ENCODE results near the gene ALPI.
A peak's percentile ranks its signal among the peaks of the same experiment; 100 is the strongest.
"Not testable (repeated sequence)": the region's sequence is repeated elsewhere in the genome, so short reads cannot be mapped to it uniquely, and the experiment has no call there.

Gene ALPI

DNA sequence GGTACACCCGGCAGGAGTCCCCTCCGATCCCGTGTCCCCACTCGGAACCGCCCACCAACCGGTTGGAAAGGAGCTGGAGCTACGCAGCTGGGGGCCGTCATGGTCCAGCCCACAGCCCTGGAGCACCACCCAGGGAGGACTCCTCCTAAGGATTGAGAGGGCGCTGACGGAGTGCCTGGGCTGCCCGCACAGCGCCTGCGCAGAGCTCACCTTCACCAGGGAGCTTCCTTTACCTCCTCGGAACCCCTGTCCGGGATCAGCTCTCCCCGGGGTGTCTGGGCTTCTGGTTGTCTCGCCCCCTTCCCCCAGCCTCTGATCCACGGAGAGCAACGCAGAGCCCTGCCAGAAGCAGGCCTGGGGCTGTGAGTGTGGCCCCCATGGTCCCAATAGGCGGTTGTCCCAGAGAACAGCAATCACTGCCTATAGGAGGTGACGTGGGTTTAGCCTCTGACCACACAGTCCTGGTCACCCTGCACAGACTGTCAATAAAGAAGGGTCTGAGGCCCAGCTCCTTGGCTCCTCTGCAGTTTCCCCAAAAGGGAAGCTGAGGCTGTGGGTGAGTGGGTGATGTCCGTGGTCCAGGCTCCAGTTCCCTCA lies 34.7 kb upstream of the ALPI start:
- no peak for DNase-seq (ENCODE audit: low read depth)

DNA sequence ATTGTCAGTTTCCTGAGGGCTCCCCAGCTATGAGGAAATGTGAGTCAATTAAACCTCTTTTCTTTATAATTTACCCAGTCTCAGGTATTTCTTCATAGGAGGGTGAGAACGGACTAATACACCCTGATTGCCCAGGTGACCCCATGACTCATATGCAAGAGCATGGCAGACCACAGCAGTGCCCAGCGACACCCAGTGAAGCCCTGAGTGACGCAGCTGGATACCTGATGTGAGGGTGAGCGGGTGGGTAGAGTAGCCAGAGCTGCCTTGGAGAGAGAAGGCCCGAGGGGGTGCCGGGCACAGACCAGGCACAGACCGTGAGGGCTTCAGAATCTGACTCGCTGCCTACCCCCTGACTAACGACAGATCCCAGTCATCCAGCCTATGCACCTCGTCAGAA lies 33.9 kb upstream of the ALPI start:
- no peak for DNase-seq (ENCODE audit: low read depth)

DNA sequence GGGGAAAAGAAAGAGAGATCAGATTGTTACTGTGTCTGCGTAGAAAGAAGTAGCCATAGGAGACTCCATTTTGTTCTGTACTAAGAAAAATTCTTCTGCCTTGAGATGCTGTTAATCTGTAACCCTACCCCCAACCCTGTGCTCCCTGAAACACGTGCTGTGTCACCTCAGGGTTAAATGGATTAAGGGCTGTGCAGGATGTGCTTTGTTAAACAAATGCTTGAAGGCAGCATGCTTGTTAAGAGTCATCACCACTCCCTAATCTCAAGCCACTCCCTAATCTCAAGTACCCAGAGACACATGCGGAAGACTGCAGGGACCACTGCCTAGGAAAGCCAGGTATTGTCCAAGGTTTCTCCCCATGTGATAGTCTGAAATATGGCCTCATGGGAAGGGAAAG lies 33.0 kb upstream of the ALPI start:
- not testable (repeated sequence) for DNase-seq (ENCODE audit: low read depth)

DNA sequence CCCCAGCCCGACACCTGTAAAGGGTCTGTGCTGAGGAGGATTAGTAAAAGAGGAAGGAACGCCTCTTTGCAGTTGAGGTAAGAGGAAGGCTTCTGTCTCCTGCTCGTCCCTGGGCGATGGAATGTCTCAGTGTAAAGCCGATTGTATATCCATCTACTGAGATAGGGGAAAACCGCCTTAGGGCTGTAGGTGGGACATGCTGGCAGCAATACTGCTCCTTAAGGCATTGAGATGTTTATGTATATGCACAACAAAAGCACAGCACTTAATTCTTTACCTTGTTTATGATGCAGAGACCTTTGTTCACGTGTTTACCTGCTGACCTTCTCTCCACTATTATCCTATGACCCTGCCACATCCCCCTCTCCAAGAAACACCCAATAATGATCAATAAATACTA lies 32.5 kb upstream of the ALPI start:
- not testable (repeated sequence) for DNase-seq (ENCODE audit: low read depth)

- no peak for DNase-seq (ENCODE audit: low read depth)
Observed at GRCh38 chr2:232431705-232432590, 24.0 kb upstream of the ALPI start.

DNA sequence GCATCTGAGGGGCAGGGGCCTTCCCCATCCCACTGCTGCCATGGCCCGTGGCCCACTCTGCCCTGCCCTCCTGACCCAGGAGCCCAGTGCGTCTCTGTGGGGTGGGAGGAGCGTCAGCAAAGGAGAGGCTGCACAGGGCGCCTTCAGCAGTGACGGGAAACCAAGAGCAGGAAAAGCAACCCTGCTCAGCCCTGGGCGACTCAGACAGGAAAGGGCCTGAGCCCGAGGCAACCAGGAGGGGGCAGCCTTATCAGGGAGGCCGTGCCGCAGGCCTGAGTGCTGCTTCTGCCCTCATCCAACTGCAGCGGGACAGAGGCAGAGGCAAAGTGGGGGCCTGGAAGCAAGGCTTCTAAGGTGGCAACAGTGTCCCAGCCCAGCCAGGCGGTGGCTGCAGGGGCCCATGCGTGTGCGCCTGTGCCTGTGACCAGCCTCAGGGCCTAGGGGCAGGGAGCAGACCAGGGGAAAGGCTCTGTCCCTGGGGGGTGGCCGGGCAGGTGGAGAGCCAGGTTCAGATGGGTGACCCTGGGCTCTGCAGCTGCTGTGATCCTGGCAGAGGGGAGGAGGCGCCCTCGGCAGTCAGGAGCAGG lies 23.3 kb upstream of the ALPI start:
- DNase-seq (ENCODE audit: low read depth) = no peak

GRCh38 chr2:232433622-232434021 lies 22.3 kb upstream of the ALPI start:
- not testable (repeated sequence) for DNase-seq (ENCODE audit: low read depth)

- no peak for DNase-seq (ENCODE audit: low read depth)
Observed at GRCh38 chr2:232434091-232434490, 21.9 kb upstream of the ALPI start.

- no peak for DNase-seq (ENCODE audit: low read depth)
Observed at GRCh38 chr2:232434563-232435374, 21.2 kb upstream of the ALPI start.

- no peak for DNase-seq (ENCODE audit: low read depth)
Observed at GRCh38 chr2:232435375-232435648, 20.6 kb upstream of the ALPI start.

DNA sequence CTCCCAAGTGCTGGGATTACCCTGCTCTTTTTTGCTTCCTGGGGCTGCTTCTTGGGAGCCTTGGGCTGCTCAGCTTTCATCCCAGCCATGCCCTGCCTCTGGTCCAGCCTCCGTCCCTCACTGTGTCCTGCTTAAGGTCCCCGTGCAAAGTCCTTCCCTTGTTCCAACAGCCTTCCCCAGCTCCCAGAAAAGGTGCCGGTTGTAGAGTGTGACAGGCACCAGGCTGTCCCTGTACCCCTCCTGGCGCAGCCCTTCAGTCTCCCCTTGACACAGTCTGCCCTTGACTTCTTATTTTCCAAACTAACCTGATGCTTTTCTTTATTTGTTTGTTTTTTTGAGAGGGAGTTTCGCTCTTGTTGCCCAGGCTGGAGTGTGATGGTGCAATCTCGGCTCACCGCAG lies 20.1 kb upstream of the ALPI start:
- no peak for DNase-seq (ENCODE audit: low read depth)

- no peak for DNase-seq (ENCODE audit: low read depth)
Observed at GRCh38 chr2:232436381-232437194, 19.4 kb upstream of the ALPI start.

- no peak for DNase-seq (ENCODE audit: low read depth)
Observed at GRCh38 chr2:232437195-232437571, 18.8 kb upstream of the ALPI start.

DNA sequence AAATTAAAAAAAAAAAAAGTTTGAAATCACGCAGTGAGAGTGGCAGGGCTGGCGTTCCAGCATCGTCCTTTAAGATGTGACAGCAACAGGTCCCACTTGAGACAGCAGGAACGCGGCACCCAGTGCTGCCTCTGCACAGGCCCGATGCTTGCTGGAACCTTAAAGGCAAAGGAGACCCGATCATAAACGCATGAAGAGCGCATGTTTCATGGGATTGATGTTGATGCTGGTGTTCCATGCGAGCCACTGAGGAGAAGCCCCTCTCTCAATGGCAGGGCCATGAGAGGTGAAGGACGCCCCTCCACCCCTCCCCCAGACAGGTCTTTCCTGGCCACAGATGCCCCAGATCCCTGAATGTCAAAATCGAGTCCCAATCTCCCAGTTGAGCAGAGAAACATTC lies 17.9 kb upstream of the ALPI start:
- no peak for DNase-seq (ENCODE audit: low read depth)

DNA sequence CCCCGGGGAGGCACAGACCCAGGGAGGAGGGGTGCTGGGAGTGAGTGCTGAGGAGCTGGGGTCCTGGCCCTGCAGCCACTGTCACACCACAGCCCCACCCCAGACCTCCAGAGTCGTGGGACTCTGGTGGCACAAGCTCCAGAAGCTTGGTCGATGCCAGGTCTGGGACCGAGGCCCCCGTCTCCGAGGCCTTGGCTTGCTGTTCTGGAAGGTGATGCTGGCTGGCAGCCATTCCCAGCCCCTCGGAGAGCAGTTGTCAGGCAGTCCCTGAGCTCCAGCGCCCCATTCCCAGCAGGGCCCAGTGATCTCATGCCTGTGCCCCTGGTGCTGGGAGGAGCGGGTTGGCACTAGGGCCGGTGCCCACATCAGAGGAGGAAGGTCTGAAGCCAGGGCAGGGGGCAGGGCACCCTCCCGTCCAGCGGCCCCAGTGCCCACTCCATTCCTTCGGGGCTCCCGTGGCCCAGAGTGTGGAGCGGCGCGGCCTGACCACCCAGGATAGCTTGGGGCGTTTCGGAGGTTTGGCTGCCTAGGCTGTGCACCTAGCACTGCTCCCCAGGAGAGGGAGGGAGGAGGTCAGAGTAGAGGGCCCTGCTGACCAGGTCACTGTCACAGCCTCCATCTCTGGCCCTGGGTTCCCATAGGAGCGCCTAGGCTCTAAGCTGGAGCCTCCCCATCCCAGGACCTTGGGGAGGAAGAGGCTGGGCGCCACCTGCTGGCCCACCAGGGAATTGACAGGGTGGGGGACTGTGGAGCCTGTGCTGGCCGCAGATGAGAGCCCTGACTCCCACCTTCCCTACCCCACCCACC lies 16.8 kb upstream of the ALPI start:
- DNase-seq (ENCODE audit: low read depth) = no peak

- DNase-seq (ENCODE audit: low read depth) = no peak
Observed at GRCh38 chr2:232439758-232440135, 16.2 kb upstream of the ALPI start.

DNA sequence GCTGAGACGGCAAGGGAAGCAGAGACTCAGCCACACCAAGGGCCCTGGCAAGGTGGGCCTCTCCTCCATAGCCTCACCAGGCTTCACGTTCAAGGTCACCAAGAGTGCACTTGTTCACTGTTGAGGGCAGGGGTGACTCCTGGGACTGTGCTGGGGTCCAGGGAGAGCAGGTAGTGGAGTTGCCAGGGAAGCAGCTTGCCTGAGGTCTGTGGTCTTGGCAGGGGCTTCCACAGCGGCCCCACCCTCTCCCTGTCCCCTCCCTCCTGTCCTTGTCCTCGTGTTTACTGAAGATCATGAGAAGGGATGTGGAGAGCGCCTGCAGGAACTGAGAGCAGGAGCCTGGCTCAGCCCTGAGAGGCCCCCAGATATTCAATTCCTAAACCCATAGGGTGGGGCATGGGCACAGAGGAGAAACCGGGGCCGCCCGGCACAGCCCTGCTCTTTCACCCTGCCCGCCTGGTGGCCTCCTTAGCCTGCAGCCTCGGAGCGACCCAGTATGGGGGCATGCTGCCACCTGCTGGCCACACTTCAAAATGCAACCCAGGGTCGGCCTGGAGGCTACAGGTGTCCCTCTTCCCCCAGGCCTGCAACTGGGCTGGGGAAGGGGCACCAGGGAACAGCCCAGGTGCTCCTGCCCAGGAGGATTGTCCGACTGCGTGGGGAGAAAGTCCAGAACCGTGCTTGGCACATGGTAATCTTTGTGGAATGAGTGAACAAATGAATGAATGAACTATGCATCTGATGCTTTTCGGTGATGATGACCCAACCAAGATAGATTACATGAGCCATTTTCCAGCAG lies 15.5 kb upstream of the ALPI start:
- peak; percentile 55 for DNase-seq (ENCODE audit: low read depth)

DNA sequence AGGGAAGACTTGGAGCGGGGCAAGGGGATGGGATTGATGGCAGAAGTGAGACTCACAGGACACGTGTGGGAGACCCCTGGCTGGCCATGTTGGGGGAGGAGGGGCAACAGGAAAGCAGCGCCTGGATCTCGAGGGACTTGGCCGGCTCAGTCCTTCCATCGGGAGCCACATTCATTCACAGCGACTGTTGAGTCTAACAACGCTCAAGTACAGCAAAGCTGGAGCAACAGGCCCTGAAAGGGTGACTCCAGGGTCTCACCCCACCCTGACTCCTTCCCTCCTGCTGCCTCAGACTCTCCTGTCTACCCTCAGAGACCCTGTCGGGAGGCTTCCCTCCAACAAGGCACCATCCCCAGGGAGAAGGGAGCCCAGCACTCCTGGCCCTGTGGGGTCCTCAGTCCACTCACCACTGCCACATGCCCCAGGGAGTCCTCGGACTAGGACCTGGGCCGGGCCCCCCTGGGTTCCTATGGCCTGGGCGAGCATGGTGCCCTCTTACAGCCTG lies 14.8 kb upstream of the ALPI start:
- DNase-seq (ENCODE audit: low read depth) = no peak

GRCh38 chr2:232441922-232442321 lies 14.0 kb upstream of the ALPI start:
- not testable (repeated sequence) for DNase-seq (ENCODE audit: low read depth)

- not testable (repeated sequence) for DNase-seq (ENCODE audit: low read depth)
Observed at GRCh38 chr2:232442431-232442830, 13.5 kb upstream of the ALPI start.

Data from T-helper 22 cell (primary cell).